H1 (cell line): ENCODE data around the gene MAP7D2. TPM values are rescaled to one million over a fixed set of nuclear protein-coding genes. Genes with fewer than 3 reads are reported as not detected.

ENCODE experiments used
- CTCF ChIA-PET: fragments of 300-600 bp; sonication (Branson Sonifier 250); formaldehyde crosslinking; loops from one replicate; lab custom pipeline; 2021; ENCODE audit not compliant: partially characterized antibody; lab: Charles Lee
- POLR2A ChIA-PET: fragments of 300-600 bp; sonication (Branson Sonifier 250); formaldehyde crosslinking; loops from one replicate; lab custom pipeline; 2021; ENCODE audit warnings: inconsistent platforms; ENCODE audit not compliant: partially characterized antibody; lab: Charles Lee
- DNase-seq, 2 experiments: peaks; one replicate each; pipeline versions ENCODE4 v3.0.0 to v3.0.0-alpha.2; 2010 to 2022; ENCODE audit warnings: low spot score in 2 of 2, low read depth in 1 of 2, mixed read lengths in 1 of 2
- FAIRE-seq: peaks from 2 replicates; lab custom pipeline; 2011; peaks lifted over from hg19 to GRCh38; lab: Jason Lieb, UNC
- H2AFZ ChIP-seq: 2 replicates; pipeline ENCODE4 v1.8.1; 2012; ENCODE audit warnings: low read length, inconsistent platforms
- H2AK5ac ChIP-seq: 2 replicates; pipeline ENCODE4 v1.6.1; 2013; ENCODE audit warnings: low read depth, low read length
- H2BK120ac ChIP-seq: replicated peaks from 2 replicates; pipeline ENCODE3; 2013; ENCODE audit warnings: low read depth, low read length, inconsistent platforms
- H2BK12ac ChIP-seq: 2 replicates; pipeline ENCODE4 v1.6.1; 2013; ENCODE audit warnings: low read depth, low read length
- H2BK15ac ChIP-seq: 2 replicates; pipeline ENCODE4 v1.6.1; 2013; ENCODE audit warnings: low read length
- H2BK20ac ChIP-seq: 2 replicates; pipeline ENCODE4 v1.6.1; 2013; ENCODE audit warnings: low read length
- H2BK5ac ChIP-seq: 2 replicates; pipeline ENCODE4 v1.6.1; 2013; ENCODE audit warnings: low read depth, low read length
- H3K14ac ChIP-seq: 2 replicates; pipeline ENCODE4 v1.6.1; 2013; ENCODE audit warnings: inconsistent platforms; ENCODE audit not compliant: insufficient read length
- H3K18ac ChIP-seq: 2 replicates; pipeline ENCODE4 v1.6.1; 2013; ENCODE audit warnings: low read length; ENCODE audit errors: extremely low read depth
- H3K23ac ChIP-seq: 2 replicates; pipeline ENCODE4 v1.6.1; 2013; ENCODE audit warnings: inconsistent platforms; ENCODE audit not compliant: insufficient read length
- H3K23me2 ChIP-seq: 2 replicates; pipeline ENCODE4 v1.6.1; 2013; ENCODE audit warnings: low read depth, low read length
- H3K27ac ChIP-seq: 2 replicates; pipeline ENCODE4 v1.6.1; 2011; ENCODE audit warnings: low read depth, low read length, inconsistent platforms
- H3K27me3 ChIP-seq, 4 experiments: replicated peaks in 1 of 4; 1 replicate in 1 of 4; 2 replicates in 3 of 4; pipeline versions ENCODE4 v1.6.1 to v1.8.1; 2011 to 2013; ENCODE audit warnings: low read length in 3 of 4, mild to moderate bottlenecking in 3 of 4, inconsistent platforms in 2 of 4, mixed read lengths in 2 of 4, moderate library complexity in 1 of 4; ENCODE audit not compliant: control insufficient read depth in 3 of 4, insufficient read depth in 3 of 4; ENCODE audit errors: extremely low read depth in 1 of 4
- H3K36me3 ChIP-seq, 4 experiments: 2 replicates each; pipeline versions ENCODE4 v1.6.1 to v1.8.1; 2011 to 2013; ENCODE audit warnings: mild to moderate bottlenecking in 4 of 4, low read length in 3 of 4, moderate library complexity in 2 of 4, control low read depth in 1 of 4, inconsistent platforms in 1 of 4; ENCODE audit not compliant: insufficient read depth in 4 of 4, control insufficient read depth in 2 of 4
- H3K4ac ChIP-seq: replicated peaks from 2 replicates; pipeline ENCODE3; 2013; ENCODE audit warnings: low read length, low read depth, mixed read lengths, inconsistent platforms; ENCODE audit not compliant: insufficient read length
- H3K4me1 ChIP-seq, 4 experiments: replicated peaks in 1 of 4; 1 replicate in 1 of 4; 2 replicates in 3 of 4; pipeline versions ENCODE4 v1.6.1 to v1.8.1; 2011 to 2013; ENCODE audit warnings: low read length in 3 of 4, inconsistent platforms in 2 of 4, mixed read lengths in 1 of 4; ENCODE audit not compliant: insufficient read depth in 4 of 4, control insufficient read depth in 3 of 4
- H3K4me2 ChIP-seq, 2 experiments: 2 replicates each; pipeline versions ENCODE4 v1.6.1 to v1.8.1; 2011 to 2013; ENCODE audit warnings: low read depth in 2 of 2, low read length in 2 of 2, control low read depth in 1 of 2, inconsistent platforms in 1 of 2, mild to moderate bottlenecking in 1 of 2; ENCODE audit not compliant: insufficient read depth in 1 of 2
- H3K4me3 ChIP-seq, 4 experiments: fragments of 200-600, 300-600 bp in 1 of 4; sonication (generic), shearing (Covaris generic), sonication (Bioruptor Twin) in 1 of 4; 2 replicates each; pipeline versions ENCODE4 v1.5.1 to v1.8.1; 2011 to 2016; ENCODE audit warnings: low read length in 4 of 4, low read depth in 3 of 4, control low read depth in 2 of 4, inconsistent platforms in 2 of 4, mild to moderate bottlenecking in 2 of 4, mixed read lengths in 1 of 4, moderate library complexity in 1 of 4; ENCODE audit not compliant: insufficient read depth in 2 of 4; ENCODE audit errors: extremely low read depth in 1 of 4
- H3K56ac ChIP-seq: replicated peaks from 2 replicates; pipeline ENCODE3; 2013; ENCODE audit warnings: low read depth, mild to moderate bottlenecking, mixed read lengths, low read length, inconsistent platforms; ENCODE audit not compliant: insufficient read length
- H3K79me1 ChIP-seq: 2 replicates; pipeline ENCODE4 v1.6.1; 2013; ENCODE audit warnings: low read depth, low read length, control low read depth
- H3K79me2 ChIP-seq, 2 experiments: 2 replicates each; pipeline versions ENCODE4 v1.6.1 to v1.8.1; 2012 to 2013; ENCODE audit warnings: low read length in 2 of 2, mild to moderate bottlenecking in 2 of 2, inconsistent platforms in 1 of 2; ENCODE audit not compliant: insufficient read depth in 2 of 2, control insufficient read depth in 1 of 2
- H3K9ac ChIP-seq, 4 experiments: replicated peaks in 1 of 4; 1 replicate in 1 of 4; 2 replicates in 3 of 4; pipeline versions ENCODE4 v1.6.1 to v1.8.1; 2011 to 2013; ENCODE audit warnings: low read depth in 3 of 4, low read length in 3 of 4, control low read depth in 2 of 4, mild to moderate bottlenecking in 2 of 4, moderate library complexity in 2 of 4, inconsistent platforms in 1 of 4; ENCODE audit errors: extremely low read depth in 1 of 4
- H3K9me3 ChIP-seq, 2 experiments: 2 replicates each; pipeline versions ENCODE4 v1.6.1 to v1.8.1; 2012 to 2013; ENCODE audit warnings: mild to moderate bottlenecking in 2 of 2, moderate library complexity in 2 of 2, control low read depth in 1 of 2, inconsistent platforms in 1 of 2, low read depth in 1 of 2, low read length in 1 of 2, mixed read lengths in 1 of 2; ENCODE audit not compliant: insufficient read depth in 2 of 2
- H4K20me1 ChIP-seq, 2 experiments: replicated peaks in 1 of 2; 2 replicates each; pipeline versions ENCODE3 to v1.8.1; 2011 to 2013; ENCODE audit warnings: inconsistent platforms in 2 of 2, low read length in 2 of 2, mild to moderate bottlenecking in 1 of 2; ENCODE audit not compliant: insufficient read depth in 2 of 2, control insufficient read depth in 1 of 2
- H4K5ac ChIP-seq: 2 replicates; pipeline ENCODE4 v1.6.1; 2013; ENCODE audit warnings: low read length, low read depth, mixed read lengths, inconsistent platforms; ENCODE audit not compliant: insufficient read length
- H4K8ac ChIP-seq: 2 replicates; pipeline ENCODE4 v1.8.0; 2013; ENCODE audit warnings: mild to moderate bottlenecking, moderate library complexity, low read length, inconsistent platforms; ENCODE audit not compliant: insufficient read depth; ENCODE audit errors: extremely low read depth
- H4K91ac ChIP-seq: replicated peaks from 2 replicates; pipeline ENCODE3; 2013; ENCODE audit warnings: low read length, mixed read lengths, inconsistent platforms; ENCODE audit not compliant: insufficient read length
- EGR1 ChIP-seq: IDR thresholded peaks from 2 replicates; pipeline ENCODE4 v1.6.1; 2011; ENCODE audit warnings: low read depth, low read length, borderline replicate concordance
- WGBS, 2 experiments: shearing (Covaris generic) in 1 of 2; methylation state at CpG; one replicate each; pipeline versions ENCODE4 v1.1.6 to v1.1.7; 2013 to 2015; ENCODE audit warnings: low lambda C conversion rate in 2 of 2, mixed read lengths in 2 of 2, inconsistent platforms in 1 of 2, low coverage in 1 of 2, missing lambda C conversion rate in 1 of 2; ENCODE audit not compliant: insufficient replicate concordance in 2 of 2, insufficient coverage in 1 of 2, insufficient read length in 1 of 2; ENCODE audit errors: extremely low coverage in 1 of 2, missing lambda C conversion rate in 1 of 2; 5-methylcytosine and 5-hydroxymethylcytosine counted together
- polyA plus RNA-seq, 7 experiments: library from polyadenylated mRNA; depleted of rRNA in 3 of 7; stranded (reverse) in 5 of 7; unstranded in 2 of 7; fragments of >200 nt in 5 of 7; fragments of 200-250 nt in 2 of 7; gene quantifications; 1 replicate in 5 of 7; 2 replicates in 1 of 7; 4 replicates in 1 of 7; pipeline versions ENCODE4 v1.2.1 to v1.2.3, GENCODE V29; 2011 to 2013; ENCODE audit warnings: missing spikeins in 2 of 7, mixed read lengths in 2 of 7
- total RNA-seq: library from RNA; stranded (reverse); fragmentation: NEBNext Ultra II Directional; extraction: Animal tissue kit (Norgen Biotek cat#: 25700); gene quantifications from 2 replicates; pipeline ENCODE4 v1.2.1, GENCODE V29; 2021

Gene MAP7D2
- total and polyA plus RNA-seq, 2 of the 8 experiments (the other 6 are each of a cell fraction or from before 2014, with no cell fraction given): 0.65 to 0.83 TPM

- no peaks in the 10 kb centered on the region for H3K79me1 ChIP-seq
These were observed 74.5 kb downstream of the MAP7D2 start for GRCh38 chrX:20042221-20042620.

More at GRCh38 chrX:20042221-20042620, 74.5 kb downstream of the MAP7D2 start:
- FAIRE-seq: no peak
- H3K36me3 ChIP-seq: no peaks in the 10 kb centered on the region
- H2BK12ac ChIP-seq: no peak overlapping the region
- no peak overlapping the region for H2AK5ac ChIP-seq
- no peak for DNase-seq
- H3K4me3 ChIP-seq: no peak overlapping the region
- no peaks in the 10 kb centered on the region for H3K9me3 ChIP-seq
- no peak overlapping the region for H3K4ac ChIP-seq
- H3K23ac ChIP-seq: no peak overlapping the region
- H4K8ac ChIP-seq: no peak overlapping the region
- WGBS, 2 experiments: 91% methylated on average over 6 of the region's 7 CpGs; no CpG with 5 or more reads in 1 of the 2 experiments
- ChIA-PET POLR2A (no interaction called here), CTCF (interaction anchor here (1.3 kb wide), 1 partner anchor 23 kb away, joined by 4 read pairs; no protein-coding TSS in a partner anchor)
- no peaks in the 10 kb centered on the region for H3K79me2 ChIP-seq
- H3K27ac ChIP-seq: no peak overlapping the region
- H3K23me2 ChIP-seq: no peaks in the 10 kb centered on the region
- H2AFZ ChIP-seq: no peak overlapping the region
- H3K4me1 ChIP-seq: no peaks in the 10 kb centered on the region
- no peak overlapping the region for H3K18ac ChIP-seq
- no peak overlapping the region for H3K56ac ChIP-seq
- no peak for TF ChIP-seq EGR1
- H4K91ac ChIP-seq: no peak overlapping the region
- no peak overlapping the region for H2BK20ac ChIP-seq
- H2BK5ac ChIP-seq: no peak overlapping the region
- H3K4me2 ChIP-seq: no peak overlapping the region
- H2BK15ac ChIP-seq: no peak overlapping the region
- no peak overlapping the region for H3K14ac ChIP-seq
- no peak overlapping the region for H4K5ac ChIP-seq
- no peak overlapping the region for H2BK120ac ChIP-seq
- H3K9ac ChIP-seq: no peak overlapping the region
- no peaks in the 10 kb centered on the region for H4K20me1 ChIP-seq
- no peaks in the 10 kb centered on the region for H3K27me3 ChIP-seq
